Measurements from ENCODE around the gene SUCLG2. TPM values are rescaled to one million over a fixed set of nuclear protein-coding genes. Genes with fewer than 3 reads are reported as not detected.

SUCLG2 gene
- total and polyA plus RNA-seq, 2 of the 4 experiments (the other 2 are of a cell fraction), result 26.8 to 34.6 TPM

DNA sequence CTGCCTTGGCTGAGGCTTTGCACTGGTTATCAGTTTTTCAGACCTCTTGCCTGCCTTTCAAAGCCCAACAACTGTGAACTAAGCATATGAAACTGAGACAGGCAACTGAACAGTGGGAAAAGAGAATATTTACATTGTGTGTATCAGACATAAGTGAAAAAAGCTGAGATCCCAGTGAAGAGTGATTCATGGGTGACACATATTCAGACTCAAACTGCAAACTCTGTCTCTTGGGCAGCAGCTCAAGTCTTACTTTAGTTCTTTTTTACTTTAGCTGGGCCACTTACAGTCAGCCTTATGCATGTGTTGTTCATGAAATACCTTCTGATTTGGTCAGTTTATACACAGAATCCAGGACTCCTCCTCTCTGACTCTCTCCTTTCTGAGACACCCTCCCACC is 19.2 kb downstream of the SUCLG2 start:
- H4K5ac ChIP-seq (ENCODE audit: low read depth, low read length), result peak overlapping the region; percentile 9; the same call in 1 of the 2 replicates
- H3K23ac ChIP-seq (ENCODE audit: low read depth, low read length), result peak overlapping the region; percentile 26; the same call in 1 of the 2 replicates
- H3K27me3 ChIP-seq (ENCODE audit: control insufficient read depth, insufficient read depth, low read length), result no peaks in the 10 kb centered on the region
- no peak overlapping the region for H2AK5ac ChIP-seq (ENCODE audit: low read depth, low read length)
- H3K4me3 ChIP-seq (ENCODE audit: insufficient read depth, low read depth, low read length), result no peak overlapping the region
- H3K56ac ChIP-seq (ENCODE audit: extremely low read depth, insufficient read depth, low read length), result peak overlapping the region; percentile 40
- H2BK20ac ChIP-seq (ENCODE audit: low read depth, low read length), result peak overlapping the region; percentile 48
- H2AK9ac ChIP-seq (replicated peaks; ENCODE audit: low read depth, low read length, poor library complexity), result no peak overlapping the region
- H3K36me3 ChIP-seq (ENCODE audit: control insufficient read depth, insufficient read depth, low read length), result peaks cover 2% of the 10 kb centered on the region; the same call in 1 of the 2 replicates
- peak overlapping the region; percentile 14; the same call in 1 of the 2 replicates for H3K4ac ChIP-seq (ENCODE audit: low read depth, low read length)
- peak overlapping the region; percentile 17; the same call in 1 of the 2 replicates for H2BK120ac ChIP-seq (ENCODE audit: low read depth, low read length)
- peak overlapping the region; percentile 39; the same call in 1 of the 2 replicates for H3K18ac ChIP-seq (ENCODE audit: low read depth, low read length)
- dilution Hi-C loops (cut with HindIII; ENCODE audit: low sequenced_read_pairs, unreplicated experiment) (no loop called here), in situ Hi-C loops (cut with MboI; ENCODE audit: low sequenced_read_pairs) (no loop called here), intact Hi-C loops (cut with micrococcal nuclease) (loop anchor here (1.0 kb wide), 1 partner anchor 30 kb away; no protein-coding TSS in a partner anchor)
- no TSS peak for BruUV-seq (replicated peaks)
- peak; percentile 84 for ATAC-seq (ENCODE audit: low read depth)
- H2BK15ac ChIP-seq (ENCODE audit: low read depth, low read length), result no peak overlapping the region
- peak overlapping the region; percentile 39; the same call in 1 of the 2 replicates for H3K27ac ChIP-seq (ENCODE audit: insufficient read depth, low read length)
- peak overlapping the region; percentile 86 for H2BK5ac ChIP-seq (ENCODE audit: low read depth, low read length, poor library complexity, severe bottlenecking)
- no peak overlapping the region for H2AFZ ChIP-seq (replicated peaks; ENCODE audit: low read length, poor library complexity)
- POLR2A ChIA-PET (ENCODE audit: unreplicated experiment), result no interaction called here
- H3K79me1 ChIP-seq (ENCODE audit: low read depth in 1 of 2, low read length in 2 of 2), result peaks cover 42 to 65% of the 10 kb centered on the region in 2 experiments
- peak; percentile 96 for DNase-seq
- H3K9me3 ChIP-seq (ENCODE audit: control insufficient read depth, insufficient read depth, low read length), result no peaks in the 10 kb centered on the region
- H3K4me1 ChIP-seq (ENCODE audit: control insufficient read depth, insufficient read depth, low read length), result peaks cover 16% of the 10 kb centered on the region
- no peak overlapping the region for H4K91ac ChIP-seq (ENCODE audit: insufficient read depth, low read depth, low read length)
- H4K8ac ChIP-seq (ENCODE audit: low read depth in 2 of 2, low read length in 2 of 2), result peak overlapping the region in 1 of 2 experiments; percentile 46; a peak in 1 of 4 replicates
- CTCF ChIA-PET, result interaction anchor here (0.6 to 1.4 kb wide), 3 partner anchors 12 to 250 kb away, joined by 3 read pairs; no protein-coding TSS in a partner anchor
- peaks cover 14% of the 10 kb centered on the region for H3K9me1 ChIP-seq (ENCODE audit: insufficient read depth, low read length)
- no peak overlapping the region for H3K9ac ChIP-seq (ENCODE audit: low read depth, low read length)
- peaks cover 11% of the 10 kb centered on the region; the same call in 1 of the 2 replicates for H4K20me1 ChIP-seq (ENCODE audit: insufficient read depth, low read length)
- peak overlapping the region; percentile 68 for H3K4me2 ChIP-seq (ENCODE audit: low read depth, low read length)
- H3K14ac ChIP-seq (replicated peaks; ENCODE audit: low read depth, low read length), result 0 out of 2 replicates have a peak overlapping the region, but pooled peaks have one; percentile 24
- TF ChIP-seq MAZ (IDR thresholded peaks at IDR 0.05; ENCODE audit: borderline replicate concordance, low read depth, low read length) (0 out of 2 replicates have a peak, but pooled peaks have one; percentile 5), POLR2A (IDR thresholded peaks at IDR 0.05; ENCODE audit: low read depth, low read length) (0 out of 2 replicates have a peak, but pooled peaks have one; percentile 11), CTCF (conservative IDR thresholded peaks at IDR 0.05; ENCODE audit: low read depth, low read length) (no peak), SMC3 (IDR thresholded peaks at IDR 0.05; ENCODE audit: low read depth, low read length) (no peak), NFE2L2 (IDR thresholded peaks at IDR 0.05; ENCODE audit: low read depth, low read length) (no peak), FOS (IDR thresholded peaks at IDR 0.05; ENCODE audit: low read depth, low read length) (peak; percentile 78; the same call in 1 of the 2 replicates), CEBPB (IDR thresholded peaks at IDR 0.05; ENCODE audit: low read depth, low read length) (peak; percentile 2; the same call in 1 of the 2 replicates)
- TF ChIP-seq, protein P1, sequence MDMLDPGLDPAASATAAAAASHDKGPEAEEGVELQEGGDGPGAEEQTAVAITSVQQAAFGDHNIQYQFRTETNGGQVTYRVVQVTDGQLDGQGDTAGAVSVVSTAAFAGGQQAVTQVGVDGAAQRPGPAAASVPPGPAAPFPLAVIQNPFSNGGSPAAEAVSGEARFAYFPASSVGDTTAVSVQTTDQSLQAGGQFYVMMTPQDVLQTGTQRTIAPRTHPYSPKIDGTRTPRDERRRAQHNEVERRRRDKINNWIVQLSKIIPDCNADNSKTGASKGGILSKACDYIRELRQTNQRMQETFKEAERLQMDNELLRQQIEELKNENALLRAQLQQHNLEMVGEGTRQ (IDR thresholded peaks at IDR 0.05; ENCODE audit: low read depth, low read length), result no peak

Measured in IMR-90 (cell line).